ENCODE measurements around the gene MCC.

The MCC gene

GRCh38 chr5:113044776-113045465 lies 443.3 kb downstream of the MCC start:
- DNase-seq (ENCODE audit: insufficient read length, low spot score) (no peak), FAIRE-seq (no peak)
- no peak for TF ChIP-seq POLR2A (IDR thresholded peaks at IDR 0.05; ENCODE audit: low read depth, low read length)
- no peak for TF ChIP-seq POU2F2 (IDR thresholded peaks at IDR 0.05; ENCODE audit: low read depth, low read length)
- TF ChIP-seq POLR2AphosphoS5 (IDR thresholded peaks at IDR 0.05; ENCODE audit: low read depth, low read length) = no peak
- TF ChIP-seq SPI1 (IDR thresholded peaks at IDR 0.05; ENCODE audit: low read depth, low read length) = no peak
- no peak for TF ChIP-seq TAF1 (IDR thresholded peaks at IDR 0.05; ENCODE audit: low read depth, low read length)
- TF ChIP-seq PAX5 (IDR thresholded peaks at IDR 0.05; ENCODE audit: insufficient read depth, low read length, severe bottlenecking) = no peak

GRCh38 chr5:113043491-113043931 lies 444.7 kb downstream of the MCC start:
- no peak for DNase-seq (ENCODE audit: insufficient read length, low spot score)
- no peak for FAIRE-seq
- no peak for TF ChIP-seq POU2F2 (IDR thresholded peaks at IDR 0.05; ENCODE audit: low read depth, low read length)

- DNase-seq (ENCODE audit: insufficient read length, low spot score) (no peak), FAIRE-seq (no peak)
- no peak for TF ChIP-seq SPI1 (IDR thresholded peaks at IDR 0.05; ENCODE audit: low read depth, low read length)
- TF ChIP-seq POU2F2 (IDR thresholded peaks at IDR 0.05; ENCODE audit: low read depth, low read length) = no peak
- no peak for TF ChIP-seq TAF1 (IDR thresholded peaks at IDR 0.05; ENCODE audit: low read depth, low read length)
These were observed 445.6 kb downstream of the MCC start for GRCh38 chr5:113042491-113043243.

GRCh38 chr5:113040672-113041260 lies 447.5 kb downstream of the MCC start:
- TF ChIP-seq SPI1 (IDR thresholded peaks at IDR 0.05; ENCODE audit: low read depth, low read length) = no peak
- no peak for TF ChIP-seq PAX5 (IDR thresholded peaks at IDR 0.05; ENCODE audit: insufficient read depth, low read length, severe bottlenecking)
- no peak for TF ChIP-seq POLR2A (IDR thresholded peaks at IDR 0.05; ENCODE audit: low read depth, low read length)
- TF ChIP-seq TAF1 (IDR thresholded peaks at IDR 0.05; ENCODE audit: low read depth, low read length) = no peak
- TF ChIP-seq POLR2AphosphoS5 (IDR thresholded peaks at IDR 0.05; ENCODE audit: low read depth, low read length) = no peak
- TF ChIP-seq POU2F2 (IDR thresholded peaks at IDR 0.05; ENCODE audit: low read depth, low read length) = no peak
- no peak for DNase-seq (ENCODE audit: insufficient read length, low spot score)
- no peak for FAIRE-seq

- no peak for DNase-seq (ENCODE audit: insufficient read length, low spot score)
- FAIRE-seq = no peak
- TF ChIP-seq POLR2AphosphoS5 (IDR thresholded peaks at IDR 0.05; ENCODE audit: low read depth, low read length) = no peak
- no peak for TF ChIP-seq POLR2A (IDR thresholded peaks at IDR 0.05; ENCODE audit: low read depth, low read length)
- no peak for TF ChIP-seq SPI1 (IDR thresholded peaks at IDR 0.05; ENCODE audit: low read depth, low read length)
- no peak for TF ChIP-seq POU2F2 (IDR thresholded peaks at IDR 0.05; ENCODE audit: low read depth, low read length)
- TF ChIP-seq TAF1 (IDR thresholded peaks at IDR 0.05; ENCODE audit: low read depth, low read length) = no peak
- no peak for TF ChIP-seq PAX5 (IDR thresholded peaks at IDR 0.05; ENCODE audit: insufficient read depth, low read length, severe bottlenecking)
These were observed 448.3 kb downstream of the MCC start for GRCh38 chr5:113039934-113040285.

- TF ChIP-seq POLR2A (IDR thresholded peaks at IDR 0.05; ENCODE audit: low read depth, low read length) = no peak
- no peak for TF ChIP-seq PAX5 (IDR thresholded peaks at IDR 0.05; ENCODE audit: insufficient read depth, low read length, severe bottlenecking)
- TF ChIP-seq POU2F2 (IDR thresholded peaks at IDR 0.05; ENCODE audit: low read depth, low read length) = no peak
- no peak for TF ChIP-seq SPI1 (IDR thresholded peaks at IDR 0.05; ENCODE audit: low read depth, low read length)
- TF ChIP-seq TAF1 (IDR thresholded peaks at IDR 0.05; ENCODE audit: low read depth, low read length) = no peak
- no peak for TF ChIP-seq POLR2AphosphoS5 (IDR thresholded peaks at IDR 0.05; ENCODE audit: low read depth, low read length)
- no peak for FAIRE-seq
- no peak for DNase-seq (ENCODE audit: insufficient read length, low spot score)
These were observed 448.9 kb downstream of the MCC start for GRCh38 chr5:113039229-113039933.

- TF ChIP-seq SPI1 (IDR thresholded peaks at IDR 0.05; ENCODE audit: low read depth, low read length) (no peak), POLR2A (IDR thresholded peaks at IDR 0.05; ENCODE audit: low read depth, low read length) (no peak), PAX5 (IDR thresholded peaks at IDR 0.05; ENCODE audit: insufficient read depth, low read length, severe bottlenecking) (no peak)
- FAIRE-seq (no peak), DNase-seq (ENCODE audit: insufficient read length, low spot score) (no peak)
These were observed 449.5 kb downstream of the MCC start for GRCh38 chr5:113038714-113039113.

- TF ChIP-seq TAF1 (IDR thresholded peaks at IDR 0.05; ENCODE audit: low read depth, low read length) (no peak), PAX5 (IDR thresholded peaks at IDR 0.05; ENCODE audit: insufficient read depth, low read length, severe bottlenecking) (no peak), SPI1 (IDR thresholded peaks at IDR 0.05; ENCODE audit: low read depth, low read length) (no peak), POLR2AphosphoS5 (IDR thresholded peaks at IDR 0.05; ENCODE audit: low read depth, low read length) (no peak), POLR2A (IDR thresholded peaks at IDR 0.05; ENCODE audit: low read depth, low read length) (no peak), POU2F2 (IDR thresholded peaks at IDR 0.05; ENCODE audit: low read depth, low read length) (no peak)
- FAIRE-seq (no peak), DNase-seq (ENCODE audit: insufficient read length, low spot score) (no peak)
These were observed 450.1 kb downstream of the MCC start for GRCh38 chr5:113038136-113038535.

GRCh38 chr5:113036826-113037225 lies 451.4 kb downstream of the MCC start:
- FAIRE-seq (no peak), DNase-seq (ENCODE audit: insufficient read length, low spot score) (no peak)
- TF ChIP-seq POU2F2 (IDR thresholded peaks at IDR 0.05; ENCODE audit: low read depth, low read length) (no peak), TAF1 (IDR thresholded peaks at IDR 0.05; ENCODE audit: low read depth, low read length) (no peak), POLR2A (IDR thresholded peaks at IDR 0.05; ENCODE audit: low read depth, low read length) (no peak), SPI1 (IDR thresholded peaks at IDR 0.05; ENCODE audit: low read depth, low read length) (no peak), POLR2AphosphoS5 (IDR thresholded peaks at IDR 0.05; ENCODE audit: low read depth, low read length) (no peak), PAX5 (IDR thresholded peaks at IDR 0.05; ENCODE audit: insufficient read depth, low read length, severe bottlenecking) (no peak)

All from GM12891 (cell line).